NCI-H2029 treated with DMSO at 0.1 percent for 48 hours (cell line): ENCODE measurements around the gene RAPH1.
A peak's percentile ranks its signal among the peaks of the same experiment; 100 is the strongest.

Experiments
- DNase-seq: peaks from one replicate; lab custom pipeline; 2025; lab: John Stamatoyannopoulos, UW

Gene RAPH1

DNA sequence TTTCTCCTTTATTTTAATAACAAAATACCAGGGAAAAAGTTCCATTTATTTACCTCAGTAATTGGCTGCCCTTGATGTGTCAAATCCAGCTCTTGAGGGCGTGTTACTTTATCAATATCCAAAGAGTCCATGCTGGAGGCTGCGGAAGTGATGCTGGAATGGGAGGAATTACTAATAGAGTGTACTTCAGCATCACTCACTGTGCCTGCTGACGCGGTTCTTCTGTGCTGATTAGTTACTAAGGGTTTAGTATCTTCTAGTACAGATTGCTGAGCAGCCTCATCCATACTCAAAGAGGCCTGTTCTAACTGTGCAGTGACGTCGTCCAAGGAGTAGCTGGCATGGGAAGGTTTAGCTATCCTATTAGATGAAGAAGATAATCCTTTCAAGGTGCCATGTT, 45.6 kb downstream of the RAPH1 start:
- DNase-seq: no peak

DNA sequence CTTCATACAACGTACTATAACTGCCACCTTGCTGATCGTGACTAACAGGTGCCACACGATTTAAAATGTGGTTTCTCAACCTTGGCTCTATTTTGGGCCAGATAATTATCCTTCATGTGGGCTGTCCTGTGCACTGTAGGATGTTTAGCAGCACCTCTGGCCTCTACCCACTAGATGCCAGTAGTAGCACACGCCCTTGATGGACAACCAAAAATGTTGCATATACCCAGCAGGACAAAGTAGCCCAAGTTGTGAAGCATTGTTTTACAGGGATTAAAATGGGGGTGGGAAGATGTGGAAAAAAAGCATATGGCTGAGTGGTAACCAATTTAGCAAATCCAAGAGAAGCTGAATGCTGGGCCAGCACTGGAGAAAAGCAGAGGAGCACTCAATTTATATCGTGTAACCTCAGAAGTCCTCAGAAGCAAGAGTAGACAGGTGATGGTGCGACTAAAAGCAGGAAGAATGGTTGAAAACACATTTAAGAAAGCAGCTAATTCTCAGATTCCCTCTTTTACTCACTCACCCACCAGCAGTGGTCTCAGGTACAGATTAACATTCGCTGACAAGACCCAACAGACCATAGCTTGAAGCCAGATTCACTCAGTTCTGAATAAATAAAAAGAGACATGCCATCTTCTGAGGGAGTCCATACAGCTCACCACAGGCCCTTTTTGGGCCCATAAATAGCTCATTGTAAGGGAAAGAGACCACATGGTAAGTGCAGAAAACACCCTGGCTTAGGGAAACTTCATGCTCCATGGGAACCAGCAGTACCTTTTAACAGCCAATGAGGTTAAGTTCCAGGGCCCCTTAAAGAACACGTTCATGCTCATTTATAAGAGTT, 50.6 kb downstream of the RAPH1 start:
- no peak for DNase-seq

- no peak for DNase-seq
These were observed 54.5 kb downstream of the RAPH1 start for GRCh38 chr2:203480623-203481022.

GRCh38 chr2:203476881-203477280, 58.2 kb downstream of the RAPH1 start:
- DNase-seq: no peak

- DNase-seq: no peak
These were observed 63.8 kb downstream of the RAPH1 start for GRCh38 chr2:203471323-203471722.

DNA sequence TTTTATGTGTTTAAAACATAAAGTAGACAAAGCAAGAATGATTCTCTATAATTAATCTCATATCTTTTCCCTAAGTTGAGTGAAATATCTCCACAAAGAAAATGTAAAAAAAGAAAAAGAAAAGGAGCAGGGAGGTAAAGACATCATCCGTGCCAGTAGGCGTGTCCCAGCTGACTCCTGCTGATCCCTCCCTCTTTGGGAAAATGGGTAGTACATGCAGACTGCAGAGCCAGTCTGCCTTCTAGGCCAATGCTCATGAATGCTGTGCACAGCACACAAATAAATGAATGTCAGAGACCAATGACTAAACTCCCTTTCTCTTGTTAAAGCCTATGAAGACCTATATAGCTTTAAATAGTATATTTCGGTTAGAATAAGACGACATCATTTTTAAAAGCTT, 64.7 kb downstream of the RAPH1 start:
- DNase-seq: no peak

DNA sequence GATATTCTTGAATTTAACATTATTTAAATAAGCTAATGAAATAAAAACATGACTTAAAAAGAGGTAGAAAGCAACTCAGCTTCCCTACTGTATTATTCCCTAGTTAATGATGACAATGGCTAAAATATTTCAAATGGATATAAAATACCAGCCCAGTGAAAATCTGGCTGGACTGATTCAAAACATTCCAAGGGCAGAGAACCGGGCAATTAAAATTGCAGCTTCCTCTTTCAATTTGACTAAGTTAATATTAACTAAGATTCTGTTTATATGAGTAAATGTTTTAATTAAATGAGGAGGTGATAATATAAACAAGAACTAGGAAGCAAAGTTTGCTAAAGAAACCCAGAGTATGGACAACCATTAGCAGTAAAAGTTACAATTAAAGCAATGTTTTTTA, 65.6 kb downstream of the RAPH1 start:
- DNase-seq: no peak

DNA sequence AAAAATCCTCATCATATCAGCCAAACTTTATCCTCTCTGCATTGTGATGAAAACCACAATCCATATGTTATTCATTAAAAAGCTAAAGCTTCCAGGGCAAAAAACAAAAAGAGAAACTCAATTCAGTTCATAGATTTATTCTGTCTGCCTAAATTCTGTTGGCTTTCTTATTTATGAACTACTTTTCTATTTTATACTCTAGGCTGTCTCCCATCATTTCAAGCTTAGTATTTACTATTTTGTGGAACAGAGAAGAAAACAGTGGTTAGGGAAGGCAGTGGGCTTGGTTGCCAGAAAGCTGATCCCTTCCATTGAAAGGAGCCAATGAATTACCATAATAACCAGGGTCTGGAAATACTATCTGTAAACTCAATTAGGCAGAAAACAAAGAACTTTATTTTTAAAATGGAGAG, 71.8 kb downstream of the RAPH1 start:
- DNase-seq: no peak

DNA sequence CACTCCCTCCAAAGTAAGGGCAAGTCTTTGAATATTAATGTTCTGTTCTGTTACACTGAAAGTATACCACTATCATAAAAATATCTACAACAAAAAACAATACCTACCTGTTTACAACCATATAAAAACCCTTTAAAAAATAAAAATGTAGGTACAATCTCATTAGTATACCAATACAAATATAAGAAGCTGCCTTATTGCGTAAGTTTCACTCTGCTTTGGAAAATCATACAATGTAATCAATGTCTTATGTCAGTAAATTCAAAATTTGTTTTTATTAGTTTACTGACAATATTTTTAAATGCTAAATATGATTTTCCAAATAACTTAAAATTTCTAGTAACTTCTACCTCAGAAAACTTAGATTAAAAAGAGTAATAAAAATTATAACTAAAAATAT, 72.8 kb downstream of the RAPH1 start:
- DNase-seq: no peak

GRCh38 chr2:203461746-203462145, 73.4 kb downstream of the RAPH1 start:
- DNase-seq: no peak

- no peak for DNase-seq
These were observed 79.9 kb downstream of the RAPH1 start for GRCh38 chr2:203455209-203455608.

DNA sequence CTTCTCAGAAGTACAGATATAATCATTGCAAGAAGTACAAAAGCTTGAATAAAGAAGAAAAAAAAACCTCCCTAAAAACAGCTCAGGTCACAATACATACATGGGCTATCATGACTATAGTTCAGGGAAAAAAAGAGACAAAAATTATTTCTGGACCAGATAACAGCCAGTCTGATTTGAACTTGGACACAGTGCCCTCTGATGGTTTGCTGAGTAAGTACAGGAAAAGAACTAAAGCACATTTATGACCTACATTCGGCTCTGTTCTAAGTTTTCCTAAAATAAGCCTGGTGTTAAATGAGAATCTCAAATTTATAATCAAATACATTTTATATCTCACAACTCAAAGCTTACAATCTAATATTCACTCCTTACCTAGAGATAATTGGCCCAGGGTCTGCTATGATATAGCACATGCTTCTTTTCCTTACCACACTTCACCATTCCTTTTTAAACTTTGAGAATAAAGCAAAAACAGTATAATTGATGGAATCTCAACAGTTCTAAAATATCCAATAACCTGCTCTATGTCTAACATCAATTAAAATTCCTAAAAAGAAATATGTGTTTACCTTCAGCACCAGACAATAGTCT, 81.1 kb downstream of the RAPH1 start:
- peak; percentile 57 for DNase-seq

DNA sequence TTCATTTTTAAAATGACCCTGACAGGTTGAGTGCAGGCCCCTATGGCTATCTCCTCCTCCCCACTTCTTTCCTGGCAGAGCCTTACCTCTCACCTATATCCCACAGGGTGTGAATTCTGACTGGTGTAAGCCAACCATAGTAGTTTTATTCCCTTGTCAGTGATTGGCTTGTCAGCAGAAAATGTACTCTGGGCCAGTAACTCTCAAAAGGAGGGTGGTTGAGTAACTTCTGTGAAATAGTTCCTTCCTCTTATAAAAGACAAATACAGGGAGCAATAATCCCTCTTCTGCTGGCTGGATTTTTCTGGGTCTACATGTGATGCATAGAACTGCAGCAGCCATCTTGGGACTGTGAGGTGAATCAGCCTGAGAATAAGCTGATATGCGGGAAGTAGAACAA, 83.4 kb downstream of the RAPH1 start:
- no peak for DNase-seq

- no peak for DNase-seq
These were observed 84.1 kb downstream of the RAPH1 start for GRCh38 chr2:203451011-203451410.

GRCh38 chr2:203450561-203450960, 84.5 kb downstream of the RAPH1 start:
- no peak for DNase-seq

DNA sequence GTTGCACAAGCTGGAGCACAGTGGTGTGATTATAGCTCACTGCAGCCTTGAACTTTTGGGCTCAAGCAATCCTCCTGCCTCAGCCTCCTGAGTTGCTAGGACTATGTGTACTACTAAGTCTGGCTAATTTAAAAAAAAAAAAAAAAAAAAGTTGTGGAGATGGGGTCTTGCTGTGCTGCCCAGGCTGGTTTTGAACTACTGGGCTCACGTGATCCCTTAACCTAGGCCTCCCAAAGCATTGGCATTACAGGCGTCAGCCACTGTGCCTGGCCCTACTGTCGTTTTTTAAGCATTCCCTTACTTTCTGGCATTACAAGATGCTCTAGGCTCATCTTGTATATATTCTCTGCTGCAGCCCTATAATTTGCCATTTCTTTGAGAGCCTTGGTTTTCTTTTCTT, 88.3 kb downstream of the RAPH1 start:
- no peak for DNase-seq

- no peak for DNase-seq
These were observed 89.0 kb downstream of the RAPH1 start for GRCh38 chr2:203446071-203446481.

- no peak for DNase-seq
These were observed 90.4 kb downstream of the RAPH1 start for GRCh38 chr2:203444738-203445137.

- DNase-seq: no peak
These were observed 92.6 kb downstream of the RAPH1 start for GRCh38 chr2:203442463-203442862.

DNA sequence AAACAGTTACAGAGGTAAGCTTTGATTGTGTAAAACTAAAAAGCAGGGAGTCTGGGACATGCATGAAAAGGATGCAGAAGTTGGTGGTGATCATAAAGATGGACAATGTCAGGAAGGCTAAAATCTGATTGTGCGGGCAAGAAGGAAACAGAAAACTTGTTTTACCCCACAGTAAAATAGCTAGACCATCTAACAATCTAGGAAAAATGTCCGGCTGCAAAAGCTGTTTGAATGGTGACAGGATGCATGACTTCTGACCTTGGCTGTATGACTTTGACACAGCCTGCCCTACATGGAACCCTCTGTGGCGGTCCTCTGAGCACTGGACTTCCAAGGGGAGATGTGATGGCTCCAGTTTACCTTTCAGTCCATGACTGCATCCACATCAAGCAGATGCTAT, 93.6 kb downstream of the RAPH1 start:
- DNase-seq: no peak

GRCh38 chr2:203440671-203441070, 94.4 kb downstream of the RAPH1 start:
- no peak for DNase-seq

DNA sequence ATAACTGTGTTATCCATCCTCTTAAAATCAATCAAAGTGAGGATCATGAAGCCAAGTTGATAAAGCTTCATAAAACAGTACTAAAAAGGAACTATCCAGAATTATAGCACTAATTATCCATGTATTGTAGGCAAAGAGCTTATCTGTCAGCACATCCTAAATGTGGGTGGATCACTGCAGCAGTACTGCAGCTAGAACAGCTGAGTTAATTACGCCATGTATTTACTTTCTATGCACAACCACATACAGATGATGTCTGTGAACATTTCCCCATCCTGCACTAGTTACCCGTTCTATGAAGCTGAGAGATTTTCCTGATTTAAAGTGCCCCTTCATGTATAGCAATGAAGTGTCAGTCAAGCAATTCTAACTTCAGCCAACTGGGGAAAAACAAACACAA, 96.6 kb downstream of the RAPH1 start:
- DNase-seq: no peak

DNA sequence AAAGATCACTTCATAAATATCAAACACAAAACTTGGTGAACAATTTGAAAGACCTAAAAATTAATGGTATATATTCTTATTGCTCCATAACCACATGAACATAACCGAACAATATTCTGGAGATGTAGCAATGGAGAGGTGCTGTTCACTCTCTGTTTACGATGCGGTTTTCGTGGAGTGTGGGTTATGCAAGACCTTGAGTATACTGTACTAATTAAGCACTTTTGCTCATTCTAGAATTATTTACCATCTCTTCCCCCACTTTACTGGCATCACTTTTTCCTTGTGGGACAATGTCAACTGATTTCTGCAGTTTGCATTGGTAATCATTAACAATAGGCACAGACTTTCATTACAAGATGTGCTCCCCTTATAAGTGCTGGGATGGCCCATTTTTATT, 97.6 kb downstream of the RAPH1 start:
- no peak for DNase-seq

- DNase-seq: no peak
These were observed 98.6 kb downstream of the RAPH1 start for GRCh38 chr2:203436496-203436895.
